Parathyroid adenoma (tissue), 2 donors: ENCODE data around the gene RNPC3.

Source experiments
- H2AFZ ChIP-seq: fragments of 300-600 bp; sonication (generic); one replicate; pipeline ENCODE4 v1.7.0; 2017; ENCODE audit warnings: antibody characterized with exemption, mild to moderate bottlenecking
- H3K27ac ChIP-seq: fragments of 300-600 bp; sonication (generic); one replicate; pipeline ENCODE4 v1.7.0; 2017
- H3K27me3 ChIP-seq: fragments of 300-600 bp; sonication (generic); one replicate; pipeline ENCODE4 v1.7.0; 2017; ENCODE audit warnings: low read length; ENCODE audit not compliant: control insufficient read depth, insufficient read depth
- H3K36me3 ChIP-seq: fragments of 300-600 bp; sonication (generic); one replicate; pipeline ENCODE4 v1.7.0; 2017; ENCODE audit warnings: low read length; ENCODE audit not compliant: control insufficient read depth, insufficient read depth
- H3K4me1 ChIP-seq: fragments of 300-600 bp; sonication (generic); one replicate; pipeline ENCODE4 v1.7.0; 2017; ENCODE audit warnings: control low read depth
- H3K4me2 ChIP-seq: fragments of 300-600 bp; sonication (generic); one replicate; pipeline ENCODE4 v1.7.0; 2017; ENCODE audit warnings: low read length
- H3K4me3 ChIP-seq: fragments of 300-600 bp; sonication (generic); one replicate; pipeline ENCODE4 v1.7.0; 2017; ENCODE audit warnings: low read depth, low read length
- H3K79me2 ChIP-seq: fragments of 300-600 bp; sonication (generic); one replicate; pipeline ENCODE4 v1.7.0; 2017; ENCODE audit warnings: control low read depth
- H3K9ac ChIP-seq: fragments of 300-600 bp; sonication (generic); one replicate; pipeline ENCODE4 v1.7.0; 2017; ENCODE audit warnings: mild to moderate bottlenecking
- H3K9me3 ChIP-seq: fragments of 300-600 bp; sonication (generic); one replicate; pipeline ENCODE4 v1.7.0; 2017; ENCODE audit warnings: low read length; ENCODE audit not compliant: control insufficient read depth
- CTCF ChIP-seq: fragments of 300-600 bp; sonication (generic); IDR thresholded peaks from one replicate; pipeline ENCODE4 v1.7.0; 2017; ENCODE audit warnings: antibody characterized with exemption, mild to moderate bottlenecking
- donor health status: primary hyperparathyroidism.

Gene RNPC3

GRCh38 chr1:103525607-103526507 is at the start of gene RNPC3:
Gene RNPC3, plus strand, starts transcription at chr1:103525699. Its CDS starts 372 bp downstream, at chr1:103526071.
- Histone ChIP-seq H3K9me3 (no peaks in the 10 kb centered on the region), H3K27me3 (no peaks in the 10 kb centered on the region), H3K79me2 (peaks cover 6% of the 10 kb centered on the region), H3K4me3 (peak within 1 kb of the TSS; percentile 95), H3K4me1 (peaks cover 3% of the 10 kb centered on the region), H3K4me2 (peak within 1 kb of the TSS; percentile 81), H3K9ac (peak within 1 kb of the TSS; percentile 29), H2AFZ (peak within 1 kb of the TSS; percentile 82), H3K27ac (peak within 1 kb of the TSS; percentile 97), H3K36me3 (no peaks in the 10 kb centered on the region)
- no peak for TF ChIP-seq CTCF

GRCh38 chr1:103477101-103477500 is 48.4 kb upstream of the RNPC3 start:
- H3K4me2 ChIP-seq, result no peak overlapping the region
- no peak overlapping the region for H3K27ac ChIP-seq
- no peaks in the 10 kb centered on the region for H3K36me3 ChIP-seq
- no peak overlapping the region for H3K4me3 ChIP-seq
- H3K9ac ChIP-seq, result no peak overlapping the region
- TF ChIP-seq CTCF, result no peak
- H2AFZ ChIP-seq, result no peak overlapping the region
- H3K9me3 ChIP-seq, result no peaks in the 10 kb centered on the region
- H3K27me3 ChIP-seq, result no peaks in the 10 kb centered on the region
- no peaks in the 10 kb centered on the region for H3K79me2 ChIP-seq
- H3K4me1 ChIP-seq, result no peaks in the 10 kb centered on the region

- Histone ChIP-seq H3K9me3 (no peaks in the 10 kb centered on the region), H3K79me2 (no peaks in the 10 kb centered on the region), H3K4me2 (no peak overlapping the region), H3K27ac (no peak overlapping the region), H3K4me3 (no peak overlapping the region), H3K36me3 (no peaks in the 10 kb centered on the region), H2AFZ (no peak overlapping the region), H3K4me1 (no peaks in the 10 kb centered on the region), H3K27me3 (no peaks in the 10 kb centered on the region), H3K9ac (no peak overlapping the region)
- TF ChIP-seq CTCF, result no peak
Measured at GRCh38 chr1:103489935-103490334, 35.6 kb upstream of the RNPC3 start.

- Histone ChIP-seq H3K79me2 (no peaks in the 10 kb centered on the region), H3K36me3 (no peaks in the 10 kb centered on the region), H3K9me3 (no peaks in the 10 kb centered on the region), H3K4me2 (no peak overlapping the region), H2AFZ (no peak overlapping the region), H3K9ac (no peak overlapping the region), H3K27ac (no peak overlapping the region), H3K4me3 (no peak overlapping the region), H3K27me3 (no peaks in the 10 kb centered on the region), H3K4me1 (no peaks in the 10 kb centered on the region)
- TF ChIP-seq CTCF, result no peak
Measured at GRCh38 chr1:103492003-103492625, 33.4 kb upstream of the RNPC3 start.
